Activated CD8-positive, alpha-beta T cell treated with anti-CD3 and anti-CD28 coated beads for 36 hours (primary cell): Measurements from ENCODE around the gene UBE4B. TPM values are rescaled to one million over a fixed set of nuclear protein-coding genes. Genes with fewer than 3 reads are reported as not detected.

Experiments used
- ATAC-seq: fragments of 200-7000 bp; cut with Tn5 transposase; one replicate; pipeline ENCODE4 v1.10.0; 2021; ENCODE audit warnings: mild to moderate bottlenecking, moderate library complexity
- CTCF ChIA-PET: fragments of 350-600 bp; sonication (Branson Sonifier 250); formaldehyde crosslinking; loops from one replicate; lab custom pipeline; 2021; ENCODE audit warnings: antibody characterized with exemption; lab: Charles Lee
- POLR2A ChIA-PET: fragments of 350-600 bp; sonication (Branson Sonifier 250); formaldehyde crosslinking; loops from one replicate; lab custom pipeline; 2021; ENCODE audit warnings: antibody characterized with exemption; lab: Charles Lee
- DNase-seq: peaks from one replicate; pipeline ENCODE4 v3.0.0-alpha.2; 2020
- H3K27ac Mint-ChIP-seq: one replicate; pipeline ENCODE4 v1.8.0; 2021; ENCODE audit warnings: mild to moderate bottlenecking, mixed read lengths
- H3K27me3 Mint-ChIP-seq: one replicate; pipeline ENCODE4 v1.8.0; 2021; ENCODE audit warnings: mixed read lengths
- H3K36me3 Mint-ChIP-seq: one replicate; pipeline ENCODE4 v1.8.0; 2021; ENCODE audit warnings: low read depth, mixed read lengths
- H3K4me1 Mint-ChIP-seq: one replicate; pipeline ENCODE4 v1.8.0; 2021; ENCODE audit warnings: low read depth, mixed read lengths
- H3K4me3 Mint-ChIP-seq: one replicate; pipeline ENCODE4 v1.8.0; 2021; ENCODE audit warnings: mild to moderate bottlenecking, moderate library complexity, mixed read lengths
- H3K9me3 Mint-ChIP-seq: one replicate; pipeline ENCODE4 v1.8.0; 2021; ENCODE audit warnings: mixed read lengths
- intact Hi-C: fragments of 100-400 bp; cut with micrococcal nuclease; formaldehyde crosslinking; loops from one replicate; pipeline ENCODE4 v1.10.0; 2022
- total RNA-seq, 2 experiments: library from RNA; stranded (reverse); gene quantifications; one replicate each; pipeline ENCODE4 v1.2.3, GENCODE V29; 2021
- TF ChIP-seq, protein P1 (sequence below): fragments of 200-600 bp; IDR thresholded peaks from one replicate; pipeline ENCODE4 v1.8.0; 2022; ENCODE audit warnings: antibody characterized with exemption, mild to moderate bottlenecking

Gene UBE4B
- total RNA-seq, 2 experiments from 2014 or later: 21.0 to 26.2 TPM

DNA sequence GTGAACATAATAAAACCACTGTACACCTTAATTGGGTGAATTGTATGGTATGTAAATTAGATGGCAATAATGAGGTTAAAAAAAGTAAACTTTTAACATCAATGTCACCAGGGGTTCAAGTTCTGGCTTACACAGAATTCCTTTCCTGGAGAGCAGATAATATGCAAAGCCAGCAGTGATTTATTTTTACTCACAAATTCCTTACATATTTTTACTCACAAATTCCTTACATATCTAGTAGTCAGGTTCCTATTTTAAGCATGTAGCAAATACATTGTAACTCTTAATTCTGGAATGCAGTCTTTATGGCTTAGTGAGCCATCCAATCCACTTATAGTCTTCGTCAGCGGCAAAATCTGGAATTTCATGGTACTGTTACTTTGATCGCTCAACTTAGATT lies 1.3 kb upstream of the UBE4B start:
- Mint-ChIP-seq H3K27me3 (no peaks in the 10 kb centered on the region), H3K4me3 (no peak overlapping the region), H3K4me1 (peaks cover 18% of the 10 kb centered on the region), H3K9me3 (no peaks in the 10 kb centered on the region), H3K27ac (no peak overlapping the region), H3K36me3 (peaks cover 1% of the 10 kb centered on the region)
- DNase-seq (no peak), ATAC-seq (no peak)
- intact Hi-C loops: loop anchor here (10.0 kb wide), 2 partner anchors 87 to 157 kb away; partner anchors contain the start of genes LZIC and NMNAT1
- TF ChIP-seq, protein P1, sequence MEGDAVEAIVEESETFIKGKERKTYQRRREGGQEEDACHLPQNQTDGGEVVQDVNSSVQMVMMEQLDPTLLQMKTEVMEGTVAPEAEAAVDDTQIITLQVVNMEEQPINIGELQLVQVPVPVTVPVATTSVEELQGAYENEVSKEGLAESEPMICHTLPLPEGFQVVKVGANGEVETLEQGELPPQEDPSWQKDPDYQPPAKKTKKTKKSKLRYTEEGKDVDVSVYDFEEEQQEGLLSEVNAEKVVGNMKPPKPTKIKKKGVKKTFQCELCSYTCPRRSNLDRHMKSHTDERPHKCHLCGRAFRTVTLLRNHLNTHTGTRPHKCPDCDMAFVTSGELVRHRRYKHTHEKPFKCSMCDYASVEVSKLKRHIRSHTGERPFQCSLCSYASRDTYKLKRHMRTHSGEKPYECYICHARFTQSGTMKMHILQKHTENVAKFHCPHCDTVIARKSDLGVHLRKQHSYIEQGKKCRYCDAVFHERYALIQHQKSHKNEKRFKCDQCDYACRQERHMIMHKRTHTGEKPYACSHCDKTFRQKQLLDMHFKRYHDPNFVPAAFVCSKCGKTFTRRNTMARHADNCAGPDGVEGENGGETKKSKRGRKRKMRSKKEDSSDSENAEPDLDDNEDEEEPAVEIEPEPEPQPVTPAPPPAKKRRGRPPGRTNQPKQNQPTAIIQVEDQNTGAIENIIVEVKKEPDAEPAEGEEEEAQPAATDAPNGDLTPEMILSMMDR: no peak
- CTCF ChIA-PET: no interaction called here
- POLR2A ChIA-PET: no interaction called here

DNA sequence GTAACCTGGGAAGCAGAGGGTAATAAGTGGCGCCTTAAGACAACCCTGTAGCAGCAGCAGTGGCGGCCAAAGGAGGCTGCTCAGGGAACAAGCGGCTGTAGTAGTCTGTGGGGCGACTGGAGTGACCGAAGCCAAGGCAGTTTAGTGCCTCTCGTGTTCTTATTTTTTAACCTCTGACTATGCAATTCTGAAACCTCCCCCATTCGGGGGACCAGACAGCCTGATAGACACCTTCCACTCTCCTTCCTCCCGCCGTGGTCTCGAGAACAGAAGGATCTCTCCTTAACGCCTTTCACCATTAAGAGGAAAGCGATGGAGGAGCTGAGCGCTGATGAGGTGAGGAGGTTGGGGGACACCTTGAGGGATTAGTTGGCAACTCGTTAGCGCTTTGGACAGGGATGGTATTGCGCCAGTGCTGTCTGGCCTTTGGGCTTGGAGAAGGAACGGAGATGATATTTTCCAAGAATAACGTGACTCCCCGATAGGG lies 644 bp downstream of the UBE4B start:
- intact Hi-C loops: loop anchor here (10.0 kb wide), 2 partner anchors 89 to 159 kb away; partner anchors contain the start of genes LZIC and NMNAT1

DNA sequence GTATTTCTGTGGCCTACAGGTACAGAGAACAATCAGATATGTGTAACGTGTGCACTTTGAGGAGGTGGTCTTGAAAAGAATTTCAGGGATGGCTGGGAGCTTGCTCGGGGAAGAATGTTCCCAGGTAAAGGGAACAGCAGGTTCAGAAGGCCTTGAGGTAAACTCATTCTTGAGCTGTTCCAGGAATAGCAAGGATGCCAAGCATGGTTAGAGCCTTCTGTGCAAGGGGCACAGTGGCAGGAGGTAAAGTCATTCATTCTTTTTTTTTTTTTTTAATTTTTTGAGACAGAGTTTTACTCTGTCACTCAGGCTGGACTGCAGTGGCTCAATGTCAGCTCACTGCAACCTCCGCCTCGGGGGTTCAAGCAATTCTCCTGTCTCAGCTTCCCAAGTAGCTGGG lies 10.0 kb downstream of the UBE4B start:
- DNase-seq (no peak), ATAC-seq (no peak)
- Mint-ChIP-seq H3K36me3 (peaks cover 9% of the 10 kb centered on the region), H3K27me3 (no peaks in the 10 kb centered on the region), H3K4me1 (peaks cover 30% of the 10 kb centered on the region), H3K27ac (no peak overlapping the region), H3K9me3 (no peaks in the 10 kb centered on the region), H3K4me3 (no peak overlapping the region)
- ChIA-PET CTCF (no interaction called here), POLR2A (no interaction called here)
- TF ChIP-seq, protein P1: no peak
- intact Hi-C loops: no loop called here

More for the DNA sequence above, 644 bp downstream of the UBE4B start:
- no peak for DNase-seq
- no peaks in the 10 kb centered on the region for H3K27me3 Mint-ChIP-seq
- POLR2A ChIA-PET: interaction anchor here (1.4 to 2.5 kb wide), 3 partner anchors 15 to 90 kb away, joined by 3 to 8 read pairs (median 6); partner anchors contain the start of genes LZIC and NMNAT1
- H3K27ac Mint-ChIP-seq: peak overlapping the region; percentile 93
- CTCF ChIA-PET: interaction anchor here (0.9 to 1.8 kb wide), 7 partner anchors 13 to 177 kb away, joined by 3 to 8 read pairs (median 3); partner anchors contain the start of gene KIF1B
- H3K4me1 Mint-ChIP-seq: peaks cover 18% of the 10 kb centered on the region
- TF ChIP-seq, protein P1: no peak
- ATAC-seq: peak; percentile 3
- H3K9me3 Mint-ChIP-seq: no peaks in the 10 kb centered on the region
- peaks cover 3% of the 10 kb centered on the region for H3K36me3 Mint-ChIP-seq
- H3K4me3 Mint-ChIP-seq: peak overlapping the region; percentile 87

DNA sequence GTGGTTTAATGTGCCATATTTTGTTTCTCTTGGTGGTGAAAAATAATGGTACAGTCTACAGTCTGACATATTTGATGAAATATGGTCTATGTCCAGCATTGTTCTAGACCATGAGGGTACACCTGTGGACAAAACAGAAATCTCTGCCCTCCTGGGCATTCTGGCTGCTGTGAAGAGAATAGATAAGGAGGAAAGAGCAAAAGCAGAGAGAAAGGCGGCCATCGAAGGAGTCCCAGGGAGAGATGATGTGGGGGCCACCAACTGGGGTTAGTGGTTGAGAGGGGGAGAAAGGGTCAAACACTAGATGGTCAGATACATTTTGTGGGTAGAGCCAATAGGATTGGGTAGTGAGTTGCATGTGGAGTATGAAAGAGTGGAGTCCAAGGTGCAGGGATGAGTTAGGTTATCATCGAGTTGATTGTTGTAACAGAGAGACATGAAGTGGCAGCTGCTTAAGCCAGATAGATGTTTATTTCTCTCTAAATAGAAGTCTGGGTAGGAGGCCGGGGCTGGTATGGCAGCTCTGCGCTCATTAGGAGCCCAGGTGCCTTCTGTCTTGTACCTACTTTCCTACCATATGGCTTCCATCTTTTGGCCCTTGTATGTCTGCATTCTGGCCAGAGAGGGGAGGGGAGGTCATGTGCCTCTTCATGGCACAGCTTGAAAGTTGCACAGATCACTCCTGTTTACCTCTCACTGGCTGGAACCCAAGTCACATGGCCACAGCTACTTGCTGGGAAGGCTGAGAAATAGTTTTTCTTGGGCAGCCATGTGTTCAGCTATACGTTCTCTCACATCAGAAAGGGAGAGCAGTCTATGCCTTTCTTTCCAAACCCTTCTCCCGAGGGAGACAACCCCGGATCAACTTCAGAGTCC lies 13.0 kb downstream of the UBE4B start:
- POLR2A ChIA-PET: interaction anchor here (1.2 kb wide), 1 partner anchor 33 kb away, joined by 4 read pairs; no protein-coding TSS in a partner anchor
- Mint-ChIP-seq H3K9me3 (no peaks in the 10 kb centered on the region), H3K27me3 (no peaks in the 10 kb centered on the region), H3K4me3 (no peak overlapping the region), H3K4me1 (peaks cover 30% of the 10 kb centered on the region), H3K27ac (no peak overlapping the region), H3K36me3 (peaks cover 8% of the 10 kb centered on the region)
- CTCF ChIA-PET: interaction anchor here (1.1 kb wide), 1 partner anchor 13 kb away, joined by 3 read pairs; the partner anchor contains the start of gene UBE4B
- DNase-seq: no peak
- intact Hi-C loops: no loop called here
- TF ChIP-seq, protein P1: no peak
- no peak for ATAC-seq
